ENCODE results near the gene ADAM15. TPM values are rescaled to one million over a fixed set of nuclear protein-coding genes. Genes with fewer than 3 reads are reported as not detected.

The ADAM15 gene
- polyA plus RNA-seq, 1 donor from 2014 or later, result 24.8 TPM

DNA sequence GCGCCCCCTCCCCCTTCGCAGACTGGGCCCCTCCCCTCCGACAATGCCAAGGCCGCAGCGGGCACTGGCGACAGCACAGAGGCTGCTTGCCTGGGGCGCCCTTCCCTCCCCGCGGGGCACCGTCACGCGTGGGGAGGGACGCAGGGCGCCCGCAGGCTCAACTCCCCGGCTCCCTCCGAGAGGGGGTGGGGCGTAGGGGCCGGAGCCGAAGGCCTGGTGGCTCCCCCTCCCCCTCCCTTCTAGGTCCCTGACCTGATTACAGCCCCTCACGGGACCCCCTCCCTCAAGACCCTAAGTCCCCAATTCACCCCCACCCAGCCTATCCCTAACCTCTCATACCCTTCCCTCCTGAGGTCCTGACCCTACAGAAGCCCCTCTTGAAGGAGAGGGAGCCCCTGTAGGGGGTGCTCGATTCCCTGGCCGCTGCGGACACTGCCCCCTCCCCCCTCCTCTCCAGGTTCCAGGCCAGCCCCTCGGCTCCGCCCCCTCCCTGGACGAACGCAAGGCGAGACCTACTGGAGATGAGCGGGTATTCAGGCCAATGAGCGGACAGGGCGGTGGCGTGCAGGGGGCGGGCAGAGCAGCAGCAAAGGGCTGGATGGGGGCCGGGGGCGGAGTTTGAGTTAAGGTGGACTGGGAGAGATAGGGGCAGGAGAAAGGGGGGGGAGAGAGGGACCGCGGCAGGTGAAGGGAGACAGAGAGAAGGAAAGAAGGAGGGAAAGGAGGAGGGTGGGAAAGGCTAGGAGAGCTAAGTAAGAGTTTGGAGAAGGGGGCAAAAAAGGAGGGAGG lies 49.2 kb upstream of the ADAM15 start:
- H3K4me2 ChIP-seq (ENCODE audit: low read length), result peak overlapping the region; percentile 94
- peak overlapping the region; percentile 47 for H3K27ac ChIP-seq (ENCODE audit: low read length)
- peak overlapping the region; percentile 79 for H3K4me3 ChIP-seq (ENCODE audit: low read length)
- H3K27me3 ChIP-seq (ENCODE audit: insufficient read depth, low read depth, low read length), result peaks cover 9% of the 10 kb centered on the region
- no peaks in the 10 kb centered on the region for H3K36me3 ChIP-seq (ENCODE audit: insufficient read depth, low read length)
- H3K9me2 ChIP-seq (ENCODE audit: insufficient read depth, low read length), result no peaks in the 10 kb centered on the region
- H3K79me2 ChIP-seq (replicated peaks; ENCODE audit: insufficient read depth, low read length), result no peaks in the 10 kb centered on the region
- H4K20me1 ChIP-seq (ENCODE audit: insufficient read depth), result no peaks in the 10 kb centered on the region
- H3K9ac ChIP-seq (ENCODE audit: low read length), result peak overlapping the region; percentile 66
- H2AFZ ChIP-seq (ENCODE audit: low read depth, low read length), result peak overlapping the region; percentile 45
- no peak for TF ChIP-seq EZH2 (IDR thresholded peaks at IDR 0.05; ENCODE audit: borderline replicate concordance, insufficient read depth, low read length, poor library complexity, severe bottlenecking)
- TF ChIP-seq RAD21 (conservative IDR thresholded peaks at IDR 0.05), result no peak
- TF ChIP-seq, protein P1, sequence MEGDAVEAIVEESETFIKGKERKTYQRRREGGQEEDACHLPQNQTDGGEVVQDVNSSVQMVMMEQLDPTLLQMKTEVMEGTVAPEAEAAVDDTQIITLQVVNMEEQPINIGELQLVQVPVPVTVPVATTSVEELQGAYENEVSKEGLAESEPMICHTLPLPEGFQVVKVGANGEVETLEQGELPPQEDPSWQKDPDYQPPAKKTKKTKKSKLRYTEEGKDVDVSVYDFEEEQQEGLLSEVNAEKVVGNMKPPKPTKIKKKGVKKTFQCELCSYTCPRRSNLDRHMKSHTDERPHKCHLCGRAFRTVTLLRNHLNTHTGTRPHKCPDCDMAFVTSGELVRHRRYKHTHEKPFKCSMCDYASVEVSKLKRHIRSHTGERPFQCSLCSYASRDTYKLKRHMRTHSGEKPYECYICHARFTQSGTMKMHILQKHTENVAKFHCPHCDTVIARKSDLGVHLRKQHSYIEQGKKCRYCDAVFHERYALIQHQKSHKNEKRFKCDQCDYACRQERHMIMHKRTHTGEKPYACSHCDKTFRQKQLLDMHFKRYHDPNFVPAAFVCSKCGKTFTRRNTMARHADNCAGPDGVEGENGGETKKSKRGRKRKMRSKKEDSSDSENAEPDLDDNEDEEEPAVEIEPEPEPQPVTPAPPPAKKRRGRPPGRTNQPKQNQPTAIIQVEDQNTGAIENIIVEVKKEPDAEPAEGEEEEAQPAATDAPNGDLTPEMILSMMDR (IDR thresholded peaks at IDR 0.05; ENCODE audit: poor library complexity, severe bottlenecking), result peak; percentile 43
- TF ChIP-seq, protein P2, sequence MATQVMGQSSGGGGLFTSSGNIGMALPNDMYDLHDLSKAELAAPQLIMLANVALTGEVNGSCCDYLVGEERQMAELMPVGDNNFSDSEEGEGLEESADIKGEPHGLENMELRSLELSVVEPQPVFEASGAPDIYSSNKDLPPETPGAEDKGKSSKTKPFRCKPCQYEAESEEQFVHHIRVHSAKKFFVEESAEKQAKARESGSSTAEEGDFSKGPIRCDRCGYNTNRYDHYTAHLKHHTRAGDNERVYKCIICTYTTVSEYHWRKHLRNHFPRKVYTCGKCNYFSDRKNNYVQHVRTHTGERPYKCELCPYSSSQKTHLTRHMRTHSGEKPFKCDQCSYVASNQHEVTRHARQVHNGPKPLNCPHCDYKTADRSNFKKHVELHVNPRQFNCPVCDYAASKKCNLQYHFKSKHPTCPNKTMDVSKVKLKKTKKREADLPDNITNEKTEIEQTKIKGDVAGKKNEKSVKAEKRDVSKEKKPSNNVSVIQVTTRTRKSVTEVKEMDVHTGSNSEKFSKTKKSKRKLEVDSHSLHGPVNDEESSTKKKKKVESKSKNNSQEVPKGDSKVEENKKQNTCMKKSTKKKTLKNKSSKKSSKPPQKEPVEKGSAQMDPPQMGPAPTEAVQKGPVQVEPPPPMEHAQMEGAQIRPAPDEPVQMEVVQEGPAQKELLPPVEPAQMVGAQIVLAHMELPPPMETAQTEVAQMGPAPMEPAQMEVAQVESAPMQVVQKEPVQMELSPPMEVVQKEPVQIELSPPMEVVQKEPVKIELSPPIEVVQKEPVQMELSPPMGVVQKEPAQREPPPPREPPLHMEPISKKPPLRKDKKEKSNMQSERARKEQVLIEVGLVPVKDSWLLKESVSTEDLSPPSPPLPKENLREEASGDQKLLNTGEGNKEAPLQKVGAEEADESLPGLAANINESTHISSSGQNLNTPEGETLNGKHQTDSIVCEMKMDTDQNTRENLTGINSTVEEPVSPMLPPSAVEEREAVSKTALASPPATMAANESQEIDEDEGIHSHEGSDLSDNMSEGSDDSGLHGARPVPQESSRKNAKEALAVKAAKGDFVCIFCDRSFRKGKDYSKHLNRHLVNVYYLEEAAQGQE (IDR thresholded peaks at IDR 0.05; ENCODE audit: borderline replicate concordance), result no peak
- TF ChIP-seq POLR2AphosphoS5 (IDR thresholded peaks at IDR 0.05), result peak; percentile 34
- no peaks in the 10 kb centered on the region for H3K9me3 ChIP-seq (ENCODE audit: low read length)
- H3F3A ChIP-seq (ENCODE audit: insufficient read depth, low read length, poor library complexity, severe bottlenecking), result peaks cover 3% of the 10 kb centered on the region

DNA sequence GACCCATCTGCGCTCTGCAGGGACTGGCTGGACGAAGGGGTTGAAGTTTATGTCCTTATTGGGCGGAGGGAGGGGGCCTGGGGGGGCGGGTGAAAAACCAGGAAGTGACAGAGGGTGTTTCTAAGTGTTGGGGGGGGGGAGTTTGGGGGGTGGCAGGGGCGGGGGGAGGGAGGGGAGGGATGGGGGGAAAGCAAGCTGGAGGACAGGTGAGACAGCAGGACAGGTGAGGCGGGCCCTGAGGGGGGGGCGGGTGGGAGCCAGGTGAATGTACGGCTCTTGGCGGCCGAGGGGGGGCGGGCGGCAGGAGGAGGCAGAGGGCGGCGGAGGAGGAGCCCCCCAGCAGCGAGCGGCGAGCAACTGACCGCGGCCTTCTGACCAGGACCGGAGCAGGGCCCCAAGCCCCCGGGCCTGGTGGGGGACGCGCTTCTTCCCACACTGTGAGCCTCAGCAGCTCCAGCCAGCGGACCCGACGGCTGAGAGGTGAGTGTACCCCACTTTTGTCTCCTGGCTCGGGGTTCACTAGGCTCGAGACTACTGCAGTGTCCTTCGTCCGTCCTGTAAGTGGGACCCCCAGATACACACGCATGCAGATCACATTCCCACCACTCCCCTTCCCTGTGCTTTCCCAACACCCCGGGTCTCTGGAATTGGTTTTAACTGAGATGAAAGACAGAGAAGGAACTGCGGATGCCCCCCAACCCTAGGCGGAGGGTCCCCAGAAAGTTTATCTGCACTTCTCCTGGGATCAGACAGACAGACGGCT lies 48.5 kb upstream of the ADAM15 start, which contains the start of gene ZBTB7B:
ZBTB7B (plus strand) TSS at position 339 of the 763 bp plus-strand sequence. CDS start 11,859 bp downstream, outside the sequence.
- Histone ChIP-seq H3F3A (ENCODE audit: insufficient read depth, low read length, poor library complexity, severe bottlenecking) (peaks cover 3% of the 10 kb centered on the region), H3K9me3 (ENCODE audit: low read length) (no peaks in the 10 kb centered on the region), H3K9me2 (ENCODE audit: insufficient read depth, low read length) (no peaks in the 10 kb centered on the region), H2AFZ (ENCODE audit: low read depth, low read length) (peak within 1 kb of the TSS; percentile 45), H3K27ac (ENCODE audit: low read length) (peak within 1 kb of the TSS; percentile 47), H3K36me3 (ENCODE audit: insufficient read depth, low read length) (no peaks in the 10 kb centered on the region), H3K9ac (ENCODE audit: low read length) (peak within 1 kb of the TSS; percentile 66), H3K79me2 (replicated peaks; ENCODE audit: insufficient read depth, low read length) (no peaks in the 10 kb centered on the region), H4K20me1 (ENCODE audit: insufficient read depth) (no peaks in the 10 kb centered on the region), H3K4me3 (ENCODE audit: low read length) (peak within 1 kb of the TSS; percentile 79), H3K27me3 (ENCODE audit: insufficient read depth, low read depth, low read length) (peaks cover 9% of the 10 kb centered on the region), H3K4me2 (ENCODE audit: low read length) (peak within 1 kb of the TSS; percentile 94)
- TF ChIP-seq, protein P1 (IDR thresholded peaks at IDR 0.05; ENCODE audit: poor library complexity, severe bottlenecking), result no peak
- TF ChIP-seq, protein P2 (IDR thresholded peaks at IDR 0.05; ENCODE audit: borderline replicate concordance), result no peak
- TF ChIP-seq RAD21 (conservative IDR thresholded peaks at IDR 0.05) (no peak), POLR2AphosphoS5 (IDR thresholded peaks at IDR 0.05) (no peak), EZH2 (IDR thresholded peaks at IDR 0.05; ENCODE audit: borderline replicate concordance, insufficient read depth, low read length, poor library complexity, severe bottlenecking) (no peak), MXI1 (conservative IDR thresholded peaks at IDR 0.05; ENCODE audit: poor library complexity, severe bottlenecking) (no peak), SMC3 (conservative IDR thresholded peaks at IDR 0.05; ENCODE audit: poor library complexity) (no peak), TAF1 (IDR thresholded peaks at IDR 0.05; ENCODE audit: low read depth) (no peak), EP300 (conservative IDR thresholded peaks at IDR 0.05; ENCODE audit: poor library complexity, severe bottlenecking) (no peak)

Measured in neural cell (in vitro differentiated cells).